HCT116 (cell line): ENCODE measurements around the gene ABHD14A. TPM values are rescaled to one million over a fixed set of nuclear protein-coding genes. Genes with fewer than 3 reads are reported as not detected.
A peak's percentile ranks its signal among the peaks of the same experiment; 100 is the strongest.

Experiments
- ATAC-seq: fragments of 200-7000 bp; cut with Tn5 transposase; 2 replicates; pipeline ENCODE4 v1.9.1; 2020; ENCODE audit warnings: mild to moderate bottlenecking, moderate library complexity
- BruUV-seq: library from RNA; stranded (reverse); fragments of 400-500 nt; replicated peaks from 2 replicates; lab custom pipeline; 2021; lab: Mats Ljungman, UMichigan
- CTCF ChIA-PET: fragments of 300-600 bp; sonication (Branson Sonifier 250); formaldehyde crosslinking; loops from one replicate; lab custom pipeline; 2021; ENCODE audit warnings: antibody characterized with exemption; lab: Charles Lee
- POLR2A ChIA-PET: fragments of 300-600, 350-600 bp; sonication (Branson Sonifier 250); formaldehyde crosslinking; loops from one replicate; lab custom pipeline; 2021; ENCODE audit warnings: antibody characterized with exemption; lab: Charles Lee
- RAD21 ChIA-PET, 2 experiments: fragments of 300-600 bp; sonication (Branson Sonifier 250); formaldehyde crosslinking; loops; one replicate each; lab custom pipeline; 2023; ENCODE audit warnings: low total read pairs in 2 of 2; ENCODE audit not compliant: uncharacterized antibody in 2 of 2, unreplicated experiment in 2 of 2, low non-redundant PET in 1 of 2; lab: Charles Lee
- DNase-seq: peaks from one replicate; pipeline ENCODE4 v3.0.0-alpha.2; 2010; ENCODE audit warnings: low read depth, low spot score
- H2AFZ ChIP-seq: fragments of 200-600 bp; shearing (Covaris generic), sonication (generic); 2 replicates; pipeline ENCODE4 v1.6.1; 2017; ENCODE audit warnings: low read depth, mixed run types, mixed read lengths, antibody characterized with exemption, low read length; ENCODE audit not compliant: poor library complexity, severe bottlenecking
- H3K27ac ChIP-seq: 2 replicates; pipeline ENCODE4 v1.5.1; 2012; ENCODE audit warnings: low read depth, low read length
- H3K27me3 ChIP-seq: fragments of 200-600 bp; sonication (generic); 2 replicates; pipeline ENCODE4 v1.6.1; 2016; ENCODE audit warnings: mixed run types, low read length, mixed read lengths; ENCODE audit not compliant: insufficient read depth
- H3K36me3 ChIP-seq, 2 experiments: fragments of 200-500 bp in 1 of 2; fragments of 200-600 bp in 1 of 2; sonication (Bioruptor generic) in 1 of 2; sonication (generic) in 1 of 2; 2 replicates each; pipeline versions ENCODE4 v1.5.1 to v1.6.1; 2014 to 2016; ENCODE audit warnings: low read length in 2 of 2, inconsistent platforms in 1 of 2, mixed read lengths in 1 of 2, mixed run types in 1 of 2; ENCODE audit not compliant: insufficient read depth in 2 of 2, control insufficient read depth in 1 of 2
- H3K4me1 ChIP-seq, 2 experiments: fragments of 200-600 bp in 1 of 2; sonication (generic) in 1 of 2; 2 replicates each; pipeline versions ENCODE4 v1.5.1 to v1.6.1; 2012 to 2017; ENCODE audit warnings: low read length in 2 of 2, inconsistent platforms in 1 of 2, mild to moderate bottlenecking in 1 of 2, mixed read lengths in 1 of 2, mixed run types in 1 of 2, moderate library complexity in 1 of 2; ENCODE audit not compliant: insufficient read depth in 2 of 2, control insufficient read depth in 1 of 2
- H3K4me2 ChIP-seq: fragments of 200-600 bp; sonication (generic); 2 replicates; pipeline ENCODE4 v1.6.1; 2017; ENCODE audit warnings: mixed run types, low read length, mixed read lengths
- H3K4me3 ChIP-seq, 2 experiments: fragments of 200-600 bp in 1 of 2; sonication (generic) in 1 of 2; replicated peaks in 1 of 2; 2 replicates each; pipeline ENCODE4 v1.5.1; 2011 to 2016; ENCODE audit warnings: low read length in 2 of 2, control low read depth in 1 of 2, low read depth in 1 of 2, mild to moderate bottlenecking in 1 of 2, mixed read lengths in 1 of 2, mixed run types in 1 of 2
- H3K79me2 ChIP-seq: fragments of 200-600 bp; sonication (generic); 2 replicates; pipeline ENCODE4 v1.6.1; 2017; ENCODE audit warnings: mild to moderate bottlenecking, mixed run types, low read length, moderate library complexity, mixed read lengths; ENCODE audit not compliant: insufficient read depth
- H3K9ac ChIP-seq: fragments of 200-600 bp; sonication (generic); 2 replicates; pipeline ENCODE4 v1.6.1; 2016; ENCODE audit warnings: low read length, mixed read lengths
- H3K9me2 ChIP-seq: fragments of 200-600 bp; sonication (generic), shearing (Covaris generic); 2 replicates; pipeline ENCODE4 v1.6.1; 2017; ENCODE audit warnings: mixed run types, mild to moderate bottlenecking, moderate library complexity; ENCODE audit not compliant: insufficient read depth
- H3K9me3 ChIP-seq, 2 experiments: fragments of 200-500 bp in 1 of 2; fragments of 200-600 bp in 1 of 2; sonication (Bioruptor generic) in 1 of 2; sonication (generic) in 1 of 2; 2 replicates each; pipeline ENCODE4 v1.6.1; 2014 to 2017; ENCODE audit warnings: low read length in 2 of 2, mixed read lengths in 2 of 2, inconsistent platforms in 1 of 2, low read depth in 1 of 2, mild to moderate bottlenecking in 1 of 2, mixed run types in 1 of 2, moderate library complexity in 1 of 2; ENCODE audit not compliant: control insufficient read depth in 1 of 2, insufficient read depth in 1 of 2
- H4K20me1 ChIP-seq: fragments of 200-600 bp; sonication (generic), shearing (Covaris generic); 2 replicates; pipeline ENCODE4 v1.6.1; 2017; ENCODE audit warnings: mixed run types, mild to moderate bottlenecking, moderate library complexity; ENCODE audit not compliant: insufficient read depth
- MAX ChIP-seq: IDR thresholded peaks from 2 replicates; pipeline ENCODE4 v1.6.1; 2012
- TCF7L2 ChIP-seq: IDR thresholded peaks from 2 replicates; pipeline ENCODE4 v1.7.0; 2011; ENCODE audit warnings: borderline replicate concordance, inconsistent platforms; ENCODE audit not compliant: insufficient read depth, insufficient read length; ENCODE audit errors: extremely low read depth
- YY1 ChIP-seq: IDR thresholded peaks from 2 replicates; pipeline ENCODE4 v1.6.1; 2011; ENCODE audit warnings: low read length, low read depth, moderate library complexity, mild to moderate bottlenecking; ENCODE audit not compliant: insufficient replicate concordance; ENCODE audit errors: extremely low read depth
- intact Hi-C: fragments of 100-400 bp; cut with micrococcal nuclease; formaldehyde crosslinking; loops from 2 replicates; pipeline ENCODE4 v1.10.0; 2022
- total RNA-seq: library from RNA; stranded (reverse); gene quantifications from one replicate; pipeline ENCODE4 v1.2.1, GENCODE V29; 2021; ENCODE audit not compliant: unreplicated experiment
- TF ChIP-seq, protein P1 (sequence below): IDR thresholded peaks from 2 replicates; pipeline ENCODE4 v1.6.1; 2012; ENCODE audit warnings: low read depth

The ABHD14A gene
- total RNA-seq, 1 experiment from 2014 or later, result 11.6 TPM

DNA sequence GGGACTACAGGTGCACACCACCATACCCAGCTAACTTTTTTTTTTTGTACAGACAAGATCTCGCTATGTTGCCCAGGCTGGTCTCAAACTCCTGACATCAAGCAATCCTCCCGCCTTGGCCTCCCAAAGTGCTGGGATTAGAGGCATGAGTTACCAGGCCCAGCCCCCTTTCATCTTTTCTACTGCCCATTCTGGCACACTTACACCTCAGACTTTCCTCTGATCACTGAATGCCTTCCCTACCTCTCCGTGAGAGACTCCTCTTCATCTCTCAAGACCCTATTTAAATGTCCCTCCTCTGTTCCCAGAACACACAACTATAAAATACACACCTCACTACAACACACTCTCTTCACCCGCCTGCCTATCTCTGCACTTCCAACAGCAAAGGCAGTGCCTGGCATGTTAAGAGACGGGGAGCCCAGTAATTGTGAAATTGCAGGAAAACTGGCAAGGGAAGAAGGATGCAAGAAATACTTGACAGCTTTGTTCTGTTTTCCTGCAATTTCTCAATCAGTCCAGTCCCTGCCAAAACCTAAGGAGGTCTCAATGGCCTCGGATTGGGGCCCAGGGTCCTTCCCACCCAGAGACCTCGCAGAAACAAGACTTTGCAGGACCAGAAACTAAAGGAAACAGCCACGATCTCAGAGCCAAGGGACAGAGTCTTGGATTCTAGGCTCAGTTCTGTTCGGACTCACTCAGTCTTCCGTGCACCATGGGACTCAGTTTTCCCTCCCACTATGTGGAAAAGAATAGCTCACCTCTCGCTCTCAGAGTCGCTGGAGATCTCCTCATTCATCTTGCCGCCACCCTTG lies 34.0 kb upstream of the ABHD14A start (continued):
- TF ChIP-seq, protein P1, sequence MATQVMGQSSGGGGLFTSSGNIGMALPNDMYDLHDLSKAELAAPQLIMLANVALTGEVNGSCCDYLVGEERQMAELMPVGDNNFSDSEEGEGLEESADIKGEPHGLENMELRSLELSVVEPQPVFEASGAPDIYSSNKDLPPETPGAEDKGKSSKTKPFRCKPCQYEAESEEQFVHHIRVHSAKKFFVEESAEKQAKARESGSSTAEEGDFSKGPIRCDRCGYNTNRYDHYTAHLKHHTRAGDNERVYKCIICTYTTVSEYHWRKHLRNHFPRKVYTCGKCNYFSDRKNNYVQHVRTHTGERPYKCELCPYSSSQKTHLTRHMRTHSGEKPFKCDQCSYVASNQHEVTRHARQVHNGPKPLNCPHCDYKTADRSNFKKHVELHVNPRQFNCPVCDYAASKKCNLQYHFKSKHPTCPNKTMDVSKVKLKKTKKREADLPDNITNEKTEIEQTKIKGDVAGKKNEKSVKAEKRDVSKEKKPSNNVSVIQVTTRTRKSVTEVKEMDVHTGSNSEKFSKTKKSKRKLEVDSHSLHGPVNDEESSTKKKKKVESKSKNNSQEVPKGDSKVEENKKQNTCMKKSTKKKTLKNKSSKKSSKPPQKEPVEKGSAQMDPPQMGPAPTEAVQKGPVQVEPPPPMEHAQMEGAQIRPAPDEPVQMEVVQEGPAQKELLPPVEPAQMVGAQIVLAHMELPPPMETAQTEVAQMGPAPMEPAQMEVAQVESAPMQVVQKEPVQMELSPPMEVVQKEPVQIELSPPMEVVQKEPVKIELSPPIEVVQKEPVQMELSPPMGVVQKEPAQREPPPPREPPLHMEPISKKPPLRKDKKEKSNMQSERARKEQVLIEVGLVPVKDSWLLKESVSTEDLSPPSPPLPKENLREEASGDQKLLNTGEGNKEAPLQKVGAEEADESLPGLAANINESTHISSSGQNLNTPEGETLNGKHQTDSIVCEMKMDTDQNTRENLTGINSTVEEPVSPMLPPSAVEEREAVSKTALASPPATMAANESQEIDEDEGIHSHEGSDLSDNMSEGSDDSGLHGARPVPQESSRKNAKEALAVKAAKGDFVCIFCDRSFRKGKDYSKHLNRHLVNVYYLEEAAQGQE, result no peak
- no peak for TF ChIP-seq MAX

DNA sequence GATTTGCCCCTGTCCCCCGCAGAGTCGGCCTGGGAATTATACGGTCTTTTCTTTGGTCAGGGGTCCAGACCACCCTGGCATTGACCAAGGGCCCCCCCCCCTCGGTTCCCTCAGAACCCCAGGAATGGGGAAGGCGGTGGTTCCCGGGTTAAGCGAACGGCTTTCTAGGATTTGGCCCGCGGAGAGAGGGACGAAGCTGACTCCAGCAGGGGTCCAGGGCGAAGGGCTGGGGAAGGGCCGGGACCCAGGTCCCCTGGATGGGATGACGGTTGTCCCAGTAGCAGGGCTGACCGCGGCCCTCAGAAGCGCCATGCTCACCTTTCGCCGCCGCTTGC lies 33.4 kb upstream of the ABHD14A start:
- Histone ChIP-seq H3K9ac (peak overlapping the region; percentile 85), H3K79me2 (peaks cover 51% of the 10 kb centered on the region), H3K9me3 (no peaks in the 10 kb centered on the region), H4K20me1 (0 out of 2 replicates have a peak, but pooled peaks cover 4% of the 10 kb centered on the region), H2AFZ (no peak overlapping the region), H3K27me3 (no peaks in the 10 kb centered on the region), H3K4me3 (peak overlapping the region; percentile 82 to 89), H3K4me1 (peaks cover 23 to 29% of the 10 kb centered on the region in 2 experiments), H3K4me2 (peak overlapping the region; percentile 100), H3K36me3 (peaks cover 10 to 29% of the 10 kb centered on the region in 2 experiments), H3K9me2 (no peaks in the 10 kb centered on the region), H3K27ac (peak overlapping the region; percentile 62)
- ChIA-PET CTCF (interaction anchor here (0.6 to 2.4 kb wide), 22 partner anchors 9 to 440 kb away, joined by 3 to 46 read pairs (median 4); partner anchors contain the start of genes ABHD14A, ABHD14B, ACY1 and IQCF1), RAD21 (interaction anchor here (0.6 to 1.9 kb wide), 4 partner anchors 32 to 112 kb away, joined by 3 to 7 read pairs (median 4); partner anchors contain the start of genes ABHD14B (in 1 of the 2) and RPL29 (in 1 of the 2)), POLR2A (interaction anchor here (0.6 to 2.3 kb wide), 10 partner anchors 9 to 51 kb away, joined by 3 to 31 read pairs (median 4); partner anchors contain the start of genes ABHD14B and ACY1)
- TF ChIP-seq YY1 (no peak), TCF7L2 (peak; percentile 2)
- no TSS peak for BruUV-seq
- intact Hi-C loops, result loop anchor here (5.0 kb wide), 1 partner anchor 211 kb away; the partner anchor contains the start of gene POC1A
- peak; percentile 3 for ATAC-seq
- no peak for DNase-seq
